ENCODE measurements around the gene ADM5.
A peak's percentile ranks its signal among the peaks of the same experiment; 100 is the strongest.

The ADM5 gene

DNA sequence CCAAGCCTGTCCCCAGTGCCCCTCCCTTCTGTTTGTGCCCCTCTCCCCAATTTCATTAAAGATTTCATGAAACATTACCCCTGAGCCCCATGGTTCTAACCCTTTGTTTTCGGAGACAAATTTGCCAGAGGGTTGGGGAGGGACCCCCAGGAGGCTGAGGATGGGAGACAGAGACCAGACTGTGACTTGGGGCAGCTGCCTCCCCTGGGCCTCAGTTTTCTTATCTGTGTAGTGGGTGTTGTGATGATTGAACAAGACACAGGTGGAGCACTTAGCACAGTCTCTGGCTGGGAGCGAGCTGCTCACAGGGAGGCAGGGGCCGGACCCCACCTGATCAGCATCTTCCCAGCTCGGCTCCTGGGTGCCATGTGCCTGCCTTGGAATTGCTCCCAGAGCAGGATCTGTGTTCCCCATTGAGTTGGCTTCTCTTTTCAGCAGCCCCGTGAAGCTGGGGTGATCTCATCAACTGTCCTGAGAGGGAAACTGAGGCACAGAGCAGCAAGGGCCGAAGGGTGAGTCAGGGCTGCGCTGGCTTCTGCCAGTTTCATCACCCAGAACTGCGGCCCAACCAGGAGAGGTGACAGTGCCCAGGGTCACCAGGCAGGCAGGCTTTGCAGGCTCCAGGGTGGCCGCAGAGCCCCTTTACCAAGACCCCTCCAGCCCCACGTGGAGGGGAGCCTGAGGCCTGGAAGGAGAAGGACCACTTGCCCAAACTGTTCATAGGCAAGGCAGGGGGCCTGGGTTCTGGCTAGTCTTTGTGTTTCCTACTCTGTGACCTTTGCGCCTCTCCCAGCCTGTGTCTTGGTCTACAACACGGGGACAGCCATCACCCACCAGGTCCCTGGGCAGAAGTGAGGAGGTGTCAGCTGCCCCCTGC is 30.6 kb upstream of the ADM5 start:
- no peak for DNase-seq (ENCODE audit: low read depth)

DNA sequence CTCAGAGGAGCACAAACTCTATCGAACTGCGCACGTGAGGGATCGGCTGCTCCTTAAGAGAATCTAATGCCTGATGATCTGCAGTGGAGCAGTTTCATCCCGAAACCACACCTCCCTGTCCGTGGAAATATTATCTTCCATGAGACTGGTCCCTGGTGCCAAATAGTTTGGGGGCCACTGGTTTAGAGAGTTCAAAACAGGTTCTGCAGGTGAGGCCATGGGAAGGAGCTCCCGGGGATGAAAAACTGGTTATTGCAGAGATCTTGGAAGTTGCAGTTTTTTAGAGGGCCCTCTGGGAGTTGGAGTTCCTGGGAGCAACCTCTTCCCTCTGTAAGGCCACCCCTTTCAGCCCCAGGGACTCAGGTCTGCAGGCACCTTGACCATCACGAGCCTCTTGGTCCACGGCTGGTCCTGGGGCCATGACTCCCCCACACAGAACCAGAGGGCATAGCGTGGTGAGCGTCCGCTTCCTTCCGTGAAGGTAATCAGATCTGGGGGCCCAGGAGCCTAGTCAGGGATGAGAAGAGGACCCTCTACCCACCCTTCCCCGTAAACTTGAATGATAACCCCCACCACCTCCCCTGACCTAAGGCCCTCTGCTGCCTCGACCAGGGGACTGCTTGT is 28.9 kb upstream of the ADM5 start:
- DNase-seq (ENCODE audit: low read depth) = no peak

DNA sequence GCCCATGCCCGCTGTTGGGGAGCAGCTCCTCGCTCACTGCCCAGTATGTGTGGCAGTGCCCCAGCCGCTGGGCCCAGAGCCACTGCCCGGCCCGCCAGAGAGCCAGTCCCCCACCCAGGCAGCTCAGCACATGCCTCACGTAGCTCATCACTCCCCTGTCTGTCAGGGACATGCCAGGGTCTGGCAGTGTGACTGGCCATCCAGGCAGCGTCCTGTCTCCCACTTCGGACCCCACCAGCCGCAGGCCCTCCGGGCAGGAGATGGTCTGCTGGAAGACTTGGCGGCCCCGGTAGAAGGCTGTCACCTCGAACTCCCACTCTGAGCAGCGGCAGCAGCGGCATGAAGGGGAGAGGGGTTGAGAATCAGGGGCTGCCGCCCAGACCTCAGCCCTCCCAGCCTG is 27.4 kb upstream of the ADM5 start:
- DNase-seq (ENCODE audit: low read depth) = no peak

DNA sequence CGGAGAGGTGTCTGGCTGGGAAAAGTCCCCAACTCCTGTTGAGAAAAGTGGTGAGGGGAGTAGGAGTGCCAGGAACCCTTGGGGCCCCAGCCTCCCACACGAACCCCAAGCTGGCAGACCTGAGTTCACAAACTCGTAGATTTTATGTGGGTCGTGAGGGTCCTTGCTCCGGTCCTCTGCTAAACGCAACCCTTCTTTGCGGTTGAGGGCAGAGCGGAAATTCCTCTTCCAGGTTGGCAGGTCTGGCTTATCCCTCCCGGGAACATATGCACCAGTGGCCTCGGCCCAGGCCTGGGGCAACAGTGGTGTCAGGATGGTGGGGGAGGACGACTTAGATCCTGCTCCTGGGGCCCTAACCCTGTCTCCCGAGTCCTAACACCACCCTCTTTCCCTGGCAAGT is 26.2 kb upstream of the ADM5 start:
- no peak for DNase-seq (ENCODE audit: low read depth)

DNA sequence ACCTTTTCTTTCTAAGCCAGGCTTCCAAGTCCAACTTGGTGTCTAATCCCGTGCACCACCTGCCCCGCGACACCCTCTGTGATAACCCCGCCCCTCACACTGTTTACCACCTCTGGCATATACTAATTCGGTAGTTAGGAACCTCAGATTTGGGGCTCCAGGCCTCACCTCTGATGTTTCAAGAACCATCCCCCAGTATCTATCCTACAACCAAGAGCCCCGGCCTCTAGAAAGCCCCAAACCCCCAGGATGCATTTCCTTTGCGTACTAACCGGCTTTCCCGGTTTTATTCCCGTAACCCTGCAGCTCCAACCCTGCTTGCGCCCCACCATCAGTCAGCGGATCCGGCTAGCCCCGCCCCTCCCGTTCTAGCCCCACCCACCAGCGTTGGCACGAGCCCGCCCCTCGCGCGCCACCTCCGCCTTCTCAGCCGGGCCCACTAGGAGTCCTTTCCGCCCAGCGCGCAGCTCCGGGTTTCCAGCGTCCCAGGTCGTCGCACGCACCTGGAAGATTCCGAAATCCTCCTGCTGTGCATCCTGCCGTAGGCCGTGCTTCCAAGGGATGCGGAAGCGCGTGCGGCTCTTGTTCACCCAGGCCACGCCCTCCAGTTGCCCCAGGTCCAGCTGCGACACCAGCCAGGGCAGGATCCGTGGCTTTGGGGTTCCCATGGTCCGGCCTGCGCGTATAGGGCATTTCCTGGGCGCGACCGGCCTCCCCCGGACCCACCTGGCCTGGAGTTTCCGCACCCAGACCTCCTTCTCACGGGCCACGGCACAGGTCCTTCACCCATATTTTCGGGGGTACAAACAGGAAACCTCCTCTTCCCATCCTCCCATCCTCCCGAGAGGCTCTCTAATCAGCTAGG is 25.0 kb upstream of the ADM5 start:
- DNase-seq (ENCODE audit: low read depth) = peak; percentile 83

DNA sequence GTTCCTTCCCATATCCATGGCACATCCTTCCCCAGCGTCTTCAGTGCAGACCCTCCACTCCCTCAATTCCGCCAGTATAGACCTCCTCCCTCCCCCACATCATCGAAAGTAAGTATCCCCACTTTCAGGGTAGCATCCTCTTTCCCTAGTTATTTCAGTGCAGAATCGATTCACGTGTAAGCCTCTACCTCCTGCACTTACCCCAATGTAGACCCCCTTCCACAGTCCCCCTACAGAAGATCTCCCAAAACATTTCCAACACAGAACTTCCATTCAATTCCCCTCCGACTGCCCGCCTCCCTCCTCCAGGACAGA is 24.4 kb upstream of the ADM5 start:
- no peak for DNase-seq (ENCODE audit: low read depth)

DNA sequence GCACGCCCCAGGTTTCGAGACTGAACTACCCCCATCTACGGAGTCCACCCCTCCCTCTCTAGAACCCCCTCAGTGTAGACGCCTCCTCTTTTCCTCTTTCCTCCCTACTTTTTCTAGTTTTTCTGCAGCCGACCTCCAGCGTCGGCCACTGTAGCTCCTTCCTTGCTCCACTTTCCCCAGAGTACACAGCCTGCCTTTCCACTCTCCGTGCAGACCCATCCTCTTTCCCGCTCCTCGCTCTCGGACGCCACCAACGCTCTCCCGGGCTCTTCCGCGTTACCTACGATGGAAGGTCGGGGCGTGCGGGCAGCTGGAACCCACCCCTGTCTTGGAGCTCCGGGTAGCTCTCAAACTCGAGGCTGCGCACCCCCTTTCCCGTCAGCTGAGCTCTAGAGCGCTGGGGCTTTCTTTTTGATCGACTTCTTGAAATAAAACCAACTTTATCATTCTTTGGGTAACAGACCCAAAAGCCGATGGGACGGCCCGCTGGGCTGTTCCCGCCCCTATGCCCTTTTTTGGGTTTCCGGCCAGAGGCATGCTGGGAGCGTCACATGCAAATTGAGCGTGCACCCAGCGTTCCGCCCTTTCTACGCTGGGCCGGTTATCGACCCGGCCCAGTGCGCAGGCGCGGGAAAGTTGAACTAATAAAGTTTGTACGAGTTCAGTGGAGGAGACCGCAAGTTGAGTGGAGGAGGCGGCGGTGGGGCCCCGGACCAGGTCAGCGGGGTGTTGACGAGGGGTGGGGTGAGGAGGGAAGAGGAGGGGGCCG is 23.9 kb upstream of the ADM5 start, which contains the start of the genes BCL2L12 and IRF3:
BCL2L12 (plus strand) TSS at position 583 of the 769 bp plus-strand sequence. CDS start 760 bp downstream, outside the sequence.
IRF3 (minus strand) TSS at position 507 of the 769 bp plus-strand sequence. CDS start 1,019 bp downstream, outside the sequence.
- DNase-seq (ENCODE audit: low read depth) = peak; percentile 97

DNA sequence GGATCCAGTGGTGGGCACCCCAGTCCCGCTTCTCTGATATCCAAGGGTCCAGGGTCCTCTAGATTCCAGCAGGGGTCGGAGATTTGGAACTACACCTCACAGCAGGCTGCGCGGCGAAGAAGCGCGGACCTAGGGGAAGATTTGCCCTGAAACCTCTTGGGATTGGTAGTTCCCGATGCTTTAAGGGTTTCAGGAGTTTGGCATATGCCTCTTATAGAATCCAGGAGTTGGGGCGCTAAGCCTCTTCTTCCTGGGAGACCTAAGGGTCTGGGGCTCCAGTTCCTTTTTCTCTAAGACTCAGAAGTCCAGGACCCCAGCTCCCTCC is 23.3 kb upstream of the ADM5 start:
- no peak for DNase-seq (ENCODE audit: low read depth)

DNA sequence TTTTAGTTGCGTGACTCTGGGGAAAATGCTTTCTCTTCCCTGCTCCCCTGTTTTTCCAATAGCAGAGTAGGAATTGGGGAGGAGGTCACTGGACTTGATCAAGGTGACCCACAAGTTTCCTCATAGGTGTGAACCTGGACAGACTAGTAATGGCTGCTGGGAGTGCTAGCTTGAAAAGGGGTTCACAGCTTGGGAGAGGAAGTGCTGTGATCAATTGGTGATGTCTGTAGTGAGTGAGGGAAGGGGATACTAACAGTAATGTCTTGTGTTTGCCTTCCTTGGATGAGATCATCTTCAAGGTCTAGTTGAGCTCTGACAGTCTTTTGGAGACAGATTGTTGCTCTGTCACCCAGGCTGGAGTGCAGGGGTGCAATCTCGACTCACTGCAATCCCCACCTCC is 21.9 kb upstream of the ADM5 start:
- DNase-seq (ENCODE audit: low read depth) = no peak

DNA sequence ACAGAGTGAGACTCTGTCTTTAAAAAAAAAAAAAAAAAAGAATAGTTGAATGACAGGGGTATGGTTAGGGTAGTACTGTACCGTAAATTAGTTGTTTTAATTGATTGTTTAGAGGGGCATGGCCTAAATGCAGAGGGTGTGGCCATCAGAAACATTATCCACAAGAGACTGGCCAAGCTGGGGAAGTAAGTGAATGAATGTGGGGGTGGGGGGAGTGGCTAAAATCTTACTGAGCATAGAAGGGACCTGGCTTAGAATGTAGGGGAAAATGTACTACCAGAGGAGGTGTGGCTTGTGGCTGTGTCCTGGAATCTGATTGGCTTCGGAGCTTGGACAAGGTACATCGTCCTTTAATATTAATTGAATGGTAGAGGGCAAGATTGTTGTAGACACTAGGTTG is 19.9 kb upstream of the ADM5 start:
- DNase-seq (ENCODE audit: low read depth) = no peak

DNA sequence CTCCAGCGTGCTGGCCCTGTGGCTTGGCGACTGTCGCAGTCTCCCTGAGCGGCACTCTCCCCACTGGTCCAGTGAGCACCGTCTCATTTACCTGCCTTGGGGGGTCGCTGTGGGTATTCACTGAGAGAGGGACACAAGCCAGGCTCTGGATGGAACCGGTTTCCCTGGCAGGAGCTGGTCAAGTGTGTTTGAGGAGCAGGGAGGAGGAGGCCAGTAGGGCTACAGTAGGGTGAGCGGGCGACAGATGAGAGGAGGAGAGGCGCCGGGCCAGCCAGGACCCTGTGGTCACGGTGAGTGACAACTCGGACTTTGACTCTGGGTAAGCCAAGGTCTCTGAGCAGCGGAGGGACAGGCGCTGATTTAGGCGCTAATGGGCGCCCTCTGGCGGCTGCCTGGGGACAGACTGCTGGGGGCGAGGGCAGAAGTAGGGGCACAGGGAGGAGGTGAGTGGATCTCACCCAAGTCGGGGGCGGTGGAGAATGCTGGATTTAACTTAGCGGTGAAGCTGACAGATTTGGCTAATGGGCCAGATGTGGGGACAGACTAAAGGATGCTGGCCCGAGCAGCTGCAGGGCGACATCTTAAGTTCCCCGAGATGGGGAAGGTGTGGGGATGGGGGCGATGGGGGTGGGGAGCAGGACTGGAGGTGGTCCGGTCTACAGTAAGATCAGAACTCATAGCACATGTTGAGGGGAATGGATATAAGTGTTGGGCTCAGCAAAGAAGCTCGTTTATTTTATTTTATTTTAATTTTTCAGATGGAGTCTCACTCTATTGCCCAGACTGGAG is 17.1 kb upstream of the ADM5 start:
- peak; percentile 71 for DNase-seq (ENCODE audit: low read depth)

DNA sequence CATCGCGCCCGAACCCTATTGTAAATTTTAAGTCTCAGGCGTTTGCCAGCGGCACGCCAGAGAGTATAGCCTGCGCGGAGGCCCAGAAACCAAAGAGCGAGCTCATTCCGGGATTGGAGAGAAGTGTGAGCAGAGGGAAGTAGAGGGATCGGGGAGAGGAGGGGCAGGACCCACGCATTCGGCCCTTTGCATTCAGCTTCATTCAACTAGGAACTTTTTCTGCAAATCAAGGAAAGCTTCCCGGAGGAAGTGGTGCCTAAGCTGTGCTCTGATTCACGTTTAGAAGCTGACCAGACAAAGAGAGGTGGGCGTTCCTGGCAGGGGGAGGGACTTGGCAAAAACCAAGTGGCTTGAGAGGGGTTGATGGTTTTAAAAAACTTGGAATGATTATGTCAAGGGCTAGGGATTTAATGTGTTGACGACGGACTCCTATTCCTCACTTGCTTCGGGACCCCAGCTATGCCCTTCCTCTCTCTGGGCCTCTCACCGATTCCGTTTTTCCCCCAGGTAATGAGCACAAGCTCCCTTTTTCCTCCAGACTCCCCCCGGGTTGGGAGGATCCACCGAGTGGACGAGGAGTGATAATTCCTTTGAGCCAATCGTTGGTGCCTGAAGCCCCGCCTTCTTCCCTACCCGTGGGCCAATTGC is 13.1 kb upstream of the ADM5 start:
- DNase-seq (ENCODE audit: low read depth) = peak; percentile 90

DNA sequence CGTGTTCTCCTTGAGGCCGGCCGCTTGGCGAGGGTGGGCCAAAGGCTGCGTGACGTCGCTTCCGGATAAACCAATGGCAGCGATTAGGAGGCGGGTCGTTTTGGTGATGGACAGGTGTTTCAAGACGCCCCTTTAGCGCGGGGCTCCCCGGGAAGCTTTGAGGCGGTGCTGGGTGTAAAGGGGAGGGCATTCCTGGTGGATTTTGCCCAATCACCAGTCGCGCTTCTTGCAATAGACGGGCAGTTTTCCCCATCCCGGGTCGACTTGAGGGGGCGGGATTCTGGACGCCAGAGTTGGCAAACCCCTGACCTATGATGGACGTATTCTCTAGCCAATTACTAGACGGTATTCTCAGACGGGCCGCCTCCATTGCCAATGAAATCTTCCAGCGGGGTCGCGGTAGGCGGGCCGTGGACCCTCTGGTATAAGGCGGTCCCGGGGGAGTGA is 12.6 kb upstream of the ADM5 start:
- peak; percentile 100 for DNase-seq (ENCODE audit: low read depth)

DNA sequence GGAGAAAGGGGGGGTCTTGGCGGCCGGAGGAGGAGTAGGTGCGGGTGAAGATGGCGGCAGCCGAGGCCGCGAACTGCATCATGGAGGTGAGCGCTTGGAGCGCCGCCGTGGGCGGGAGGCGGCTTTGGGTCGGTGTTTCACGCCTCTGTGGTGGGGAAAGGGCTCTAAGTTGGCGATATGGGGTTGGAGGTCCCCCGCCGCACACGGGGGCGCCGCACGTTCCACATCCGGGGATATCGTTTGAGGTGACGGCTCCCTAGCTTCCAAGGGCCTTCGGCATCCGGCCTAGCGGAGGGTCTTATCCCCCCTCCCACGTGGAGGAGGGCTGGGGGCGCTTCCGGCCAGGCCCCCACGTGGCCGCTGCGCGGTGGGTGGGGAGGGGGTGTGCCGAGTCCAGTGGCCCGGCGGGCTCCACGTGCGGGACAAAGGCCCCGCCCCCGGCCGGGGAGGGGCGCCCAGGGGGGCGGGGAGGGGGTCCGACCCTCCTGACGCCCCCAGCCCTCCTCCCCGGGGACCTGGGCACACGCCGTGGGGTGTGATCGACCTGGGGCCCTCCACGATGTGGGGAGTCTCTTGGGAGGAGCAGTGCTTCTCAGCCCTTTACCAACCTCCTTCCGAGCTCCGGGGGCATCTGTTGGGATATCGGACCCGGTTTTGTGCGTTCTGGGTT is 12.0 kb upstream of the ADM5 start, which contains the start of gene PRMT1:
PRMT1 (plus strand) TSS at position 41 of the 670 bp plus-strand sequence; CDS start at position 51, 10 bp downstream.
- DNase-seq (ENCODE audit: low read depth) = peak; percentile 38

DNA sequence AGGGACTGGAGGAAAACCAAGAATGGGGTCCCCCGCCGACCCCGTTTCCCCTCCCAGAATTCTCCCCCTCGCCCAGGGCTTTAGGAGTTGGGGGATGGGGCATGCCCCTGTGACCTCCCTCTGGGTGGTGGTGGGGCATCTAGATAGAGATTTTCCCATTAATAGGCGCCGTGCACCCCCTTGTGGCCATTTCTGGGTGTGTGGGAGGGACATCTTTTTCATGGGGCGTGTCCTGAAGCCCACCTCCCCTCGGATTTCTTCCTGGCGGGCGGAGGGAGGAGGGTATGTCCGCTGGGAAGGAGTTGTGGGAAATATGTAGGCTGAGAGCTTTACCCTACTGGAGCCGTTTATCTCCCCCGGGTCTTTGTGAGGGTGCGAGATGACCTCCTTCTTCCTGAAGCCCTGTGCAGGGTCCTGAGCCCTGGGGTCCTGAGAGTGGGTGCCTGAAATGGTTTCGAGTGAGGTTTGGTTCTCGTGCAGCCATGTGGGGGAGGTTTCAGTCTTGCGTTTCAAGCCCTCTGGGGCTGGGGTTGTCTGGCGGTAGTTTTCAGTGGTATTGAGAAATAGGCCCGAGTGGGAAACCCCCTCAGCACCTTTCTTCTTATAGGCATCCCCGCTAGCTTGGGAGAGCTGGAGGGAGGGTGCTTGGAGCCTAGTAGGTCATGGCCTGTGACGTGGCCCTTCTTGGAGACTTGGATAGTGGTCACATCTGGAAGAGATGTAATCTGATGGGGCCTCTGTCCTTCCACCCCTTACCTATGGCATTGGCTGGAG is 11.3 kb upstream of the ADM5 start:
- peak; percentile 67 for DNase-seq (ENCODE audit: low read depth)

DNA sequence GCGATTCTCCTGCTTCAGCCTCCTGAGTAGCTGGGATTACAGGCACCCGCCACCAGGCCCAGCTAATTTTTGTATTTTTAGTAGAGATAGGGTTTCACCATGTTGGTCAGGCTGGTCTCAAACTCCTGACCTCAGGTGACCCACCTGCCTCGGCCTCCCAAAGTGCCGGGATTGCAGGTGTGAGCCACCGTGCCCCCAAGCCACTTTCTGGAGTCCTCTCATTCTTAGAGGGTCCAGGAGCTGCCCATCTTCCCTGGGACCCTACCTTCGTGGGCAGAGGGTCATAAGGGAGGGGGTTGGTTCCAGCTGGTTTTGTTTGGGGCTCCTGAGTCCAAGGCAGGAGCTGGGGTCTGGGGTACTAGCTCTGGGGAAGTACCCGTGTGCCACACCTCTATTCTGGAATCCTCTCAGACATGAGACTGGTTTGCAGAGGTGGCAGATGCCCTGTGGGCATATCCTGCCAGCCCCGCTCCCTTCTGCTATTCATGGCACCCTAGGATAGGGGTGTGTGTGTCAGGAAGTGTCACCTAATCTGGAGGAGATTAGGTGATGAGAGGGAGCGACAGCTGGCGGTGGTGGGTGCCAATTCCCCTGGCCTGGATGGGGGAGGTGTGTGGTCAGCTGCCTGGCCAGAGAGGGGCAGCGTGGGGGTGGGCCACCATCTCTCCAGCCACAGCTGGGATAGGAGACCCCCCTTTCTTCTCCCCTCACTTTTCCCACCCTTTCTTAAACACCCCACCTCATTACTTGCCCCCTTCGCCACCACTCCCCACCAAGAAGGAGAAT is 10.2 kb upstream of the ADM5 start:
- DNase-seq (ENCODE audit: low read depth) = no peak

DNA sequence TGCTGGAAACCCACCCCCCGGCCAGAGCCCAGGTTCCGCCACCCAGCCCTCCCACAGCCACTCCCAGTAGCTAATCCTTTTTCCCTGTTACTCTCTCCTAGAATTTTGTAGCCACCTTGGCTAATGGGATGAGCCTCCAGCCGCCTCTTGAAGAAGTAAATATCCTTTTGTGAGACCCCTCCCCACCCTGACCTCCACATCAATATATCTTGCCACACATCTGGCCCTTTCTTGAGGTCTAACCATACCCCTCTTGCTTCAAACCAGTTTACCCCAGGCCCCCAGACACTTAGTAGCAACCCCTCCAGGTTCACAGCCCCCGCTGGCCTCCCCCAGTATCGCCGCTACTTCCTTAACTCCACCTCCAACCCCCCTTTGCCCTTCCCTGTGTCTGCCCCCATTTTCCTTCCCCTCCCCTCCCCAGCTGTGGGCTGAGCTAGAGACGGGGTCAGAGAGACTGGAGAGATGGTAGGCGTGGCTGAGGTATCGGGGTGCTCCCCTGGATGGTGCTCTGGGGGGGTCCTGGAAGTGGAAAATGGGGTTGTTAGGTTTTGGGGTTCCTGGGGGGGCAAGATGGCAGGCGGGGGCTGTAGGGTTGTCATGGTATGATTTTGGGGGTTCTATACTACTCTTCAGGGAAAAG is 9.5 kb upstream of the ADM5 start:
- no peak for DNase-seq (ENCODE audit: low read depth)
